ENCODE measurements around the gene NPLOC4. TPM values are rescaled to one million over a fixed set of nuclear protein-coding genes. Genes with fewer than 3 reads are reported as not detected.
A peak's percentile ranks its signal among the peaks of the same experiment; 100 is the strongest.

NPLOC4 gene
- total and polyA plus RNA-seq, 2 of the 13 experiments (the other 11 are each of a cell fraction or from before 2014, with no cell fraction given), result 57.0 to 97.0 TPM

- TF ChIP-seq ZNF800 (CRISPR knock-in tag; IDR thresholded peaks at IDR 0.05) (no peak), ZNF703 (CRISPR knock-in tag; IDR thresholded peaks at IDR 0.05; ENCODE audit: borderline replicate concordance) (no peak), ZNF570 (CRISPR knock-in tag; IDR thresholded peaks at IDR 0.05; ENCODE audit: borderline replicate concordance) (no peak), ZNF343 (CRISPR knock-in tag; IDR thresholded peaks at IDR 0.05) (peak; percentile 67), KLF11 (CRISPR knock-in tag; IDR thresholded peaks at IDR 0.05) (no peak; the same call in 1 of the 2 replicates), HMG20A (CRISPR knock-in tag; IDR thresholded peaks at IDR 0.05; ENCODE audit: borderline replicate concordance) (no peak), MATR3 (CRISPR knock-in tag; IDR thresholded peaks at IDR 0.05) (no peak), REXO4 (CRISPR knock-in tag; IDR thresholded peaks at IDR 0.05; ENCODE audit: borderline replicate concordance) (no peak), TEF (CRISPR knock-in tag; IDR thresholded peaks at IDR 0.05) (no peak), ZNF572 (CRISPR knock-in tag; IDR thresholded peaks at IDR 0.05) (no peak), ZNF841 (CRISPR knock-in tag; IDR thresholded peaks at IDR 0.05; ENCODE audit: borderline replicate concordance) (no peak), ZNF280D (CRISPR knock-in tag; IDR thresholded peaks at IDR 0.05) (no peak), ZNF770 (CRISPR knock-in tag; IDR thresholded peaks at IDR 0.05) (no peak; the same call in 1 of the 2 replicates), ELF1 (CRISPR knock-in tag; IDR thresholded peaks at IDR 0.05) (peak; percentile 99), GPBP1L1 (CRISPR knock-in tag; IDR thresholded peaks at IDR 0.05) (no peak), RBM22 (optimal IDR thresholded peaks at IDR 0.05; ENCODE audit: low read length) (no peak), ZNF563 (CRISPR knock-in tag; IDR thresholded peaks at IDR 0.05) (peak; percentile 68; the same call in 1 of the 2 replicates), MYPOP (CRISPR knock-in tag; IDR thresholded peaks at IDR 0.05) (no peak), ZBTB7B (CRISPR knock-in tag; IDR thresholded peaks at IDR 0.05) (peak; percentile 78; the same call in 1 of the 2 replicates)
Observed at GRCh38 chr17:81683584-81684441, 46.9 kb upstream of the NPLOC4 start, which contains the start of the genes ARL16 and HGS (continued).

Measured in HepG2 (cell line).